ENCODE results near the gene JAG2. TPM values are rescaled to one million over a fixed set of nuclear protein-coding genes. Genes with fewer than 3 reads are reported as not detected.

The JAG2 gene
- polyA plus RNA-seq, 4 donors, result 6.8 to 11.4 (median 9.8) TPM

DNA sequence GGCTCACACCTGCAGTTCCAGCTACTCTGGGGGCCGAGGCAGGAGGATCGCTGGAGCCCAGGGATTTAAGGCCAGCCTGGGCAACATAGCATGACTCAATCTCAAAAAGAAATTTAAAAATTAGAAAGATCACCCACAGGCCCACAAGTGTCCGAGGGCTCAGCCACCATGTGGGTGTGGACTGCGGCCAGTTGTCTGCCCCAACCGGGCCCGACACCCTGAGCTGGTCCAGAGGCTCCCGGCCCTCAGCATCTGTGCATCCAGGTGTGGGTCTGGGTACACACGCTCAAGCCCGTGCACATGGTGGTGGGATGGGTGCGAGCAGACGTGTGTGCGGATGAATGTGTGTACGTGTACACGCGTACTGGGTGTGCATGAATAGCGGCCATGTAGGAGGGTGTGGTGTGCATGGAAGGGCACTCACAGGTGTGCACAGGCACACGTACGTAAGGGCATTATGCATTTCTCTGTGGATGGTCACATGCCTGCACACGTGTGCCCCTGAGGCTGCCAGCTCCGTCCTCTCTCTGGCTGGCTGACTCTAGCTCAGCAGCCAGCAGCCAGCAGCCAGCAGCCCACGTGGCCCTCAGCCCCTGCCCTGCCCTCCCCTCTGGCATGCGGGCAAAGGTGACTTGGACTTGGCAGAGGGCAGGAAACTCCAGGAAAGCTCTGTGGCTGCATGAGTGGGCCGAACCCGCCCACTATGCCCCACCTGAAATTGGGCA, 35.8 kb upstream of the JAG2 start:
- no peak for DNase-seq (ENCODE audit: low read depth in 4 of 4, low spot score in 2 of 4)

DNA sequence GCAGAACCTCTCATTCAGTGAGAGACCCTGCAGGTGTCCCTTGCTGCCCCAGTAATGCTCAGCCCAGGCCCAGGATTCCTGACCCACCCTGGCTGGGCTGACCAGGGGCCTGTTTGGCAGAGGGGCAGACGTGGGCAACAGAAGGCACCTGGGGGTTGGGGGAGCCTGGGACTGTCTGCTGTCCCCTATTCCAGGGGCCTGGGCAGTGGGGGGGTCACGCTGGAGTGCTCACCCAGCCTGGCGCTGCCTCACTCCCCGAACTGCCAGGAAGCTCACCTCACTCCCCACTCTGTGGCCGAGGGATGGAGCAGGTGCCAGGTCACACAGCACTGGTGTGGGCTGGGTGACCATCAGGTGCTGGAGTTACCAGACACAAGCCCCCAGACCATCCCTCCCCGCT, 35.1 kb upstream of the JAG2 start:
- DNase-seq (ENCODE audit: low read depth in 4 of 4, low spot score in 2 of 4), result no peak

DNA sequence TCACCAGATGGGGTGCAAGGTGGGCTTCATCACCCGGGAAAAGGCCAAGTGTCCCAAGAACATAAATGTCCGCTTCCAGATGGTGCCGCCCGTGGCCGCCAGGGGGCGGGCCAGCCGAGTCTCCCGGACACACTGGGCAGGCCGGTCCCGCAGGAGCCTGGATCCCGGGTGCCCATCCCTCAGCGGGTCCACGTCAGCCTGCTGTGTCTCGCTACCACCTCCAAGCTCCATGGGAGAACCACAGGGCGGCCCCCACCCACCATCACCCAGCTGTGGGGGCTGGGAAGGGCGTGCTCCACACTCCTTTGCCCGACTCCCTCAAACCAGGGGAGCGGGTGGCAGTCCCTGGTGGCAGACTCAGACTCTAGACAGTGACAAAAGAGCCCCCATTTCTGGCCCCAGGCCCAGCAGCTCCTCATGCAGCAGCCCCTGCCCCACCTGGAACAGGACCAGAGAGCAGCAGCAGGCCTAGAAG, 34.5 kb upstream of the JAG2 start:
- DNase-seq (ENCODE audit: low read depth in 4 of 4, low spot score in 2 of 4), result no peak

DNA sequence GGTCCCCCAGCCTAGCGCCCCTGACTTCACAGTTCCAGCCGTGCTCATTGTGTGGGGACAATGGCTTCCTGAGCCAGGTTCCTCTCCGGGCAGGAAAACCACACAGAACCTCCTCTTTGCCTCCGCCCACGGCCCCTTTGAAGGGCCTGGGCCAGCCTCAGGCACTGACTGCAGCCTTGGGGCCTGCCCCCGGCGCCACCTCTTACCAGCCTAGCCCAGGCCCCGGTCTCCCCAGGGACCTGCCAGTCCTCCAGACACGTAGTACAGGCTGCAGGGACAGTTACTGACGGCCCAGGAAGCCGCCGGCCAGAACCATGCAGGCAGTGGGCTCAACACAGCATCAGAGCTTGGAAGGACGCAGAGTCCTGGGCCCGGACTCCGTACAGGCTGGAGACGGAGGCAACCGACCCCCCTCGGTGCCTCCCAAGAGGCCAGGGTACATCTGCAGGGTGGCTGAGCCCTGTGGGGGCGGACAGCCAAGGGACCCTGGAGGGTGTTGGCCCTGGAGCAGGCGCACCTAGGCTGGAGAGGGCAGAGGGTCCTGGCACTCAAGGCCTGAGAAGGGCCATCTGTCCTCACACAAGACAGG, 33.4 kb upstream of the JAG2 start:
- no peak for DNase-seq (ENCODE audit: low read depth in 4 of 4, low spot score in 2 of 4)

DNA sequence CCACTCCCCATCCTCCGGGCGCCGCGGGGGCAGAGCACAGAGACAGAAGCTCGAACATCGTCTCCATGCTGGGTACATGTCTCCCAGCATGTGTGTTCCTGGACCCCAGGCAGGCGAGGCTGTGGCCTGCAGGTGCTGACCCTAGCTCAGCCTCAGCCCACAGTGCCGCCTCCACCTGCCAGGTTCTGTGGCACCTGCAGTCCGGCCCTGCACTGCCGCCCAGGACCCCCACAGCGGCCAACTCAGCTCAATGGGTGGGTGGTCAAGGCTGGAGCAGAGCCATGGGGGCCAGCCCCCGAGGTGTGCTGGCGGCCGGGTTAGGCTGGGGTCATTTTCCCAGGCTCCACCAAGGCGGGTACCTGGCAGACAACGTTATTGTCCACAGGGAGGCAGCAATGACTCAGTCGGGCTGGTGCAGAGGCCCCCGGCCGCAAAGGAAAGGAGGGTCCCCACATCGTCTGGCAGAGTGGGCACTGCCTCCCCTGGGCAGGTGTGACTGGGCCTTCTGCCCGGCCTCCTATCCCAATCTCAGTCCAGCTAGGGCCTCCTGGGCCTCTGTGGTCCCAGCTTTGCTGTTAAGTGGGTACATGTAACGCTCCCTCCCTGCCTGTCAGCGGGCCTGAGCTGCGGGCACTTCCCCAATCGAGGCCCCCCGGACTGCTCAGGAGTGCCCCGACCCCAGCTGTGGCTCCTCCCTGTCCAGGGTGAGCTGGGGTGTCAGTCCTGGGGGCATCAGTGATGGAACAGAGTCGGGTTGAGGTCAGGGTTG, 32.8 kb upstream of the JAG2 start:
- DNase-seq (ENCODE audit: low read depth in 4 of 4, low spot score in 2 of 4), result no peak

DNA sequence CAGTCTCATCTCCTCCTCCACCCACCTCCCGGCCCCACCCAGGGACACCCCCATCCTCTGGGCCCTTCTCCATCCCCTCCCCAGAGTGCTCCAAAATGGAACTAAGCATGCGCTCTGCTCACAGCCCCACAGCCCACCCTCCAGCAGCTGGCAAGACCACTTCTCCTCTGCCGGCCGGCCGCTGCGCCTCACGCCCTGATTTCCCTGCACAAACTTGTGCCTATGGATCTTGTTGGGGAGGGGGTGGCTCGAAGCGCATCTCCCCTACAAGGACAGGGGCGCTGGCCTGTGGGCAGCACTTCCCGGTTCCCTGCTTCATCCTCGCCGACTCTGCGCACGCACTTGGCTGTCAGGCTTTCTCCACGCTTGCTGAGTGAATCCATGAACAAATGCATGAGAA, 32.1 kb upstream of the JAG2 start:
- DNase-seq (ENCODE audit: low read depth in 4 of 4, low spot score in 2 of 4), result no peak

DNA sequence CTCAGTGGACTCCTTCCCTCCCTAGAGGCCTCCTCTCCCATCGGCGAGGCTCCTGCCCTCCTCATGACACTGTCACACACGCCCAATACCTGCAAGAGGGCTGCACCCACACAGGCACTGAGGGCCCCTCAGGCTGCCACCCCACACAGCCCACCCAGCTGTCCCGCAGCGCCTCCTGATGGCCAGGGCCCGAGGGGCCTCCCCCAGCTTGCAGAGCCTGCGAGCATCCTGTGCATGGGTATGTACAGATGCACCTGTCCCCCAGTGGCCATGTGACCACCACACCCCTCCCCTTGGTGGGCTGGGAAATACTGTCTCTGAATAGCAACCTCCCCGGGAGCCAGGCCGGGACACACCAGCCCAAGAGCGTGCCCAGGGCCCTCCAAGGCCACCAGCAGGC, 31.5 kb upstream of the JAG2 start:
- no peak for DNase-seq (ENCODE audit: low read depth in 4 of 4, low spot score in 2 of 4)

DNA sequence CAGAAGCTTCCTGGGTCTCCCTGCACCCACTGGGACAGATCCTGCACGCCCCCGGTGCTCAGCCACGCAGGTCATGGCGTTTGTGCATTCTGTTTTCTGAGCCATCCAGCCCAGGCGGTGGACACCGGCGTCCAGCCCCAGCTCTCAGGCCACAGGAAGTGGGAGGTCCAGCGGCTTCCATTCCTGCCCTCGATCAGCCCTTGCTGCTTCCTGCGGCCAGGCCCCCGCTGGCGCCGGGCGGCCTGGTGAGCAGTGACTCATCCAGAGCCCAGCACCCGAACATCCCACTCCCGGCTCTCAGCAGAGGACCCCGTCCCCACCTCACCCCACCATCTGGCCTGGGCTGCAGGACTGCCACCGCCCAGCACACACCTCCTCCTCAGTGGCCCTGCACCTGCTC, 30.5 kb upstream of the JAG2 start:
- DNase-seq (ENCODE audit: low read depth in 4 of 4, low spot score in 2 of 4), result no peak

DNA sequence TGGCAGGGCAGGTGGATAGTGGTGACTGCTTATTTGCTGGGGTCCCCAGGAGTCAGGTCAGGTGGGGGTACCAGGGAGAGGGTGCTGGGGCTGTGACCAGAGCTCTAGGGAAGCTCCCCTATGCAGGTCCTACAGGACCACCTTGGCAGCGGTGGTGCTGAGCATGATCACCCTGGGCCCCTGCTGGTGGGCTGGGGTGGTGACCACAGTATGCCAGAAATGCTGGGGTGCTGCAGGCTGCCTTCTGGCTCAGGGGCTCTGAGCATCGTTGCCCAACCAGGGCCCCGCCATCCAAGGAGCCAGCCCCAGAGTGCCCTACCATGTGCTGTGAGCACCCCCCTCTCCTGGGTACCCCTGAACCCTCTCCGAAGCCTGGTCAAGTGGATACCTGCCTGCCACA, 30.0 kb upstream of the JAG2 start:
- DNase-seq (ENCODE audit: low read depth in 4 of 4, low spot score in 2 of 4), result no peak

DNA sequence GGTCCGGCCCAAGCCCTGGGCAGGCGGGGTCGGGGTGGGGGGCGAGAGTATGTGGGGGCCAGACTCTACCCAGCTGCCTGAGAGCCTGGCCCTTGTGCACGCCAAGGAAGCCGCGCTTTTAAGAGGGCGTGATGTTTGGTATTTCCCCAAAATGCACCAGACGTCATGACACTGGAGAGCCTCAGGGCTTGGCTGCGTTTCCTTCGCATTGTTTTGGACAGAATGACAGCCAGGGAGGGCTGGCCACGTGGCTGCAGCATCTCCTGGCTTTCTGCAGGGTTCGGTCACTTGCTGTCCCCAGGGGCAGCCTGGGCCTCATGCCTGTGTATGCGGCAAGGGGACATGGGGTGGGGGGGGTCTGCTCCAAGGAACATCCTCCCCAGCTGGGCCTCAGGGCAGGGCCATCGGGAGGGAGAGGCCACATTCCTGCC, 28.6 kb upstream of the JAG2 start:
- no peak for DNase-seq (ENCODE audit: low read depth in 4 of 4, low spot score in 2 of 4)

DNA sequence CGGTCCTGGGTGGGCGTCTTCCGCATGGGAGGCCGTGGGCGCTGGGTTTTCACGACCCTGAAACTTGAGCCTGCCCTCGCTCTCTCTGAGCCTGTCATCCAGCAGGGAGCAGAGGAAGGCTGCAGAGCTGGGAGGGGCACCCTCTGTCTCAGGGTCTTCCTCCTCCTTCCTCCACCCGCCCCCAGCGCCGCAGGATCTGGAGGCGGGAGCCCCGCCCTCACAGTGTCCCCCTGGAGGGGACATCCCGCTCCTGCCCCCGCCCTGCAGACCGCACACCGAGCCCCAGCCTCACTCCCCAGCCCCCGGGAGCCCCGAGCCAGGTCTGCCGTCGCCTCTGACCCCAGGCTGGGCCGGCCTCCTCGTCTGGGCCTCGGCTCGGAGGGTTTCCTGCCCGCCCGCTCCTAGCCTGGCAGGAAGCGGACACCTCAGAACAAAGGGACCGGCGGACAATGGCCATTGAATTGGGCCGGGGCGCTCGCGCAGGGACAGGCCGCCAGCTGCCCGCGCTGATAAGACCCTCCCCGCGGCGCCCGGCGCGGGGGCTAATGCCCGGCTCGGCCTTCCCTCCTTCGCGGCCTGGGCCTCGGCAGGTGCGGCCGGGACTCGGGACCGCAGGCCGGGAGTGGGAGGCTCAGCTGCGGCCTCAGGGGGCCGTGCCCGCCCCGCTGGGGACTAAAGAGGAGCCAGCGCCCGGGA, 27.8 kb upstream of the JAG2 start:
- no peak for DNase-seq (ENCODE audit: low read depth in 4 of 4, low spot score in 2 of 4)

DNA sequence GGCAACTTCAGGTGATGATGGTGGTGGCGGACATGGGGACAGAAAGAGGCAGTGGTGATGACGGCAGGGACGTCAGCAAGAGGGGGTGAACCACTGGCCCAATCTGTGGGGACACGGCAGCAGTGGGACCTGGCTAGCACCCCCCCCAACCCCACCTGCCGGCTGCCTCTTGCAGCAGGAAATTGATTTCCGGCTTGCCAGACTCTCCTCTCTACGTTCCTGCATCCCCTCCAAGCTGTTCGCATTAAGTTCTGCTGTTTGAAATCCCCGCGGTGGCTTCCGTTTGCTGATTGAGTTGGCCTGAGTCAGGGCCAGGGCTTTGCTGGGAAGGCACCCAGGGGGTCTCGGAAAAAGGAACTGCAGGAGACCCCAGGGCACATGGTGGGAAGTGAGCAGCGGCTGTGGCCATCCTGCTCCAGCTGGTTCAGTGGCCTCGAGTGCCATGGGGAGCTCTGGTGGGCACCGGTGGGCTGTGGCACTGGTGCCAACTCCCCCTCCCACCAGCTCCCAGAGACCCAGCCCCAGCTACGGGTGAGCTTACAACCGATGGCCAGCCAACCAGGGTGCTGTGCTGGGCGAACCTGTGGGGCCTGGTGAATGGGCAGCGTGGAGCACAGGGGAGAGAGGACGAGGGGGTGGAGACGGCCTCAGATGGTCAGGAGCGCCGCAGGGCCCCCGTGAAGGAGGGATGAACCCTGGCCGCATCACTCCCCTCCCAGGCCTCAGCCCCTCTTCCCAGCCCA, 27.1 kb upstream of the JAG2 start:
- DNase-seq (ENCODE audit: low read depth in 4 of 4, low spot score in 2 of 4), result no peak

DNA sequence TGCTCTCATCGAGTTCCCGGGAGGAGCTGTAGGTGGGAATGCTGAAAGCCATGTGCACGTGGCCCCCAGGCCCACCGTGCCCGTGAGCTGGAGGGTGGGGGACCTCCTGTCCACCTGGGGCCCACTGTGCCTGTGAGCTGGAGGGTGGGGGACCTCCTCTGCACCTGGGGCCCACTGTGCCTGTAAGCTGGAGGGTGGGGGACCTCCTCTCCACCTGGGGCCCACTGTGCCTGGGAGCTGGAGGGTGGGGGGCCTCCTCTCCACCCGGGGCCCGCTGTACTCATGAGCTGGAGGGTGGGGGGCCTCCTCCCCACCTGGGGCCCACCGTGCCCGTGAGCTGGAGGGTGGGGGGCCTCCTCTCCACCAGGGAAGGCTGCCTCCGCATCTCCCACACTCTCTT, 26.5 kb upstream of the JAG2 start:
- no peak for DNase-seq (ENCODE audit: low read depth in 4 of 4, low spot score in 2 of 4)

DNA sequence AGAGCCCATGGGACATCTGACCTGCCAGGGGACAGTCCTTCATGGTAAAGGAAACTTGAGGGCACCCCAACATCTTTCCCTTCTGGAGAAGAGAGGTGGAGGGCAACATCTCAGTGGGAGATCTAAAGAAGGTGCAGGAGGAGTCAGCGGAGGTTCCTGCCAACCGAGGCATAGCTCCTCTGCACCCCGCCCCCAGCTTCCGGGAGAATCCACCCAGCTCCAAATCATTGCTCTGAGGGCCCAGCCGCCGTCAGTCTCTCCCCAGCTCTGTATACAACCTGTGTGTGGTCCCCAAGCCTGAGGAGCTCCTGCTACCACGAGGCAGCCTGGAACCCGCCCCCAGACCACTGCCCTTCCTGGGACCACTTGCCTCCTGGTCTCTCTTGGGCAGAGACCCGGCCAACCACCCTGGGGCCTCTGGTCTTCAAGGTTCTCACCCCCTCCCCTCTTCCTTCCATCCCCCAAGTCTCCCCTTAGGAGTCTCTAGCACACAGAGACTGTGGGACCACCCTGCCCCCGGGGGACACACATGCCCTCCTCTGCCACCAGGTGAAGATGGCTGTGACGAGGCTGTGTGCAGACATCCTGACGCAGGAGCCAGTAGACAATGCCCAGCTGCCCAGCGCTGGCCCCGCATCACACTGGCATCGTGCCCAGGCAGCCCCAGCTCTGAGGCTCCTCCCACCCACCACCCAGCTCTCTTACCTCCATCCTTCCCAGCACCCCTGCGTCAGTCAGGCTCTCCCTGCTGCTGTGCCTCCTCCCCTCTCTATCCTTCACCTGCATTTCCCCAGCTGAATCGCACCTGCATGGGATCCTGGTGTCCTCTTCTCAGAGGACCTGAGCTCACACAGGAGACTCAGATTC, 25.6 kb upstream of the JAG2 start:
- no peak for DNase-seq (ENCODE audit: low read depth in 4 of 4, low spot score in 2 of 4)

DNA sequence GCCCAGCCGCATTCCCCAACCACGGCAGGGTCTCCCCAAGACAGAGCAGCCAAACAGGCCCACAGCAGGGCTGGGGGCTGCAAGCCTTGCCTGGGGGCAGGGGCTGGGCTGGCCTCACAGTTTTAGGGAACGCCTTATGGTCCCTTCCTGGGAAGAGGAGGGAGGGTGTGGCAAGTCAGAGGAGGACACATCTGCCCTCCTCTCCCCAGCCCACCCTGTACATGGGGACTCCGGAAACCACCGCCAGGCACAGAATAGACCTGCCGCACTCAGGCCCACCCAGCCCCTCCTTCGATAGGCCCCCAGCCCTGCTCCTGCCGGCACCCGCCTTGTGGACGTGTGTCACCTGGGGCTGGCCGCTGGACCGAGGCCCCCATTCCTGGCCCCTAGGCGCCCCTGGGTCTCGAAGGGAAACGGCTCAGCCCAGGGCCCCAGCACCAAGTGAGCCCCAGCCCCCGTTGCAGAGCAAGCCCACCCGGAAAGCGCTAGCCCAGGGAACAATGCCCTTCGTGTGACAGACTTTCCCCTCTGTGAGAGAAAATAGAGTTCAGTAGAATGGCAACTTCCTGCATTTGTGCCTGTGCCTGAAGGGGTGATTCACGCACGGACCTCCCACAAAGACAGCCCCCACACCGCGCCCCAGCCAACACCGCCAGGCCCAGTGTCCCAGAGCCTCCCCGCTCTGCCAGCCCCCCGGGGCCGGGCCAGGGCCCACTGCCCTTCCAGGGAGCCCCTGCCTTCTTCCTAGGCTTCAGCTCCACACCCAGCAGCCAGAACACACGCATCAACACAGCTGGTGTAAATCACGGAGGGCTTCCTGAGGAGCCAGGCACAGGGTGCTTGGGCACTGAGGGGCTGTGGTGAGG, 24.5 kb upstream of the JAG2 start:
- no peak for DNase-seq (ENCODE audit: low read depth in 4 of 4, low spot score in 2 of 4)

DNA sequence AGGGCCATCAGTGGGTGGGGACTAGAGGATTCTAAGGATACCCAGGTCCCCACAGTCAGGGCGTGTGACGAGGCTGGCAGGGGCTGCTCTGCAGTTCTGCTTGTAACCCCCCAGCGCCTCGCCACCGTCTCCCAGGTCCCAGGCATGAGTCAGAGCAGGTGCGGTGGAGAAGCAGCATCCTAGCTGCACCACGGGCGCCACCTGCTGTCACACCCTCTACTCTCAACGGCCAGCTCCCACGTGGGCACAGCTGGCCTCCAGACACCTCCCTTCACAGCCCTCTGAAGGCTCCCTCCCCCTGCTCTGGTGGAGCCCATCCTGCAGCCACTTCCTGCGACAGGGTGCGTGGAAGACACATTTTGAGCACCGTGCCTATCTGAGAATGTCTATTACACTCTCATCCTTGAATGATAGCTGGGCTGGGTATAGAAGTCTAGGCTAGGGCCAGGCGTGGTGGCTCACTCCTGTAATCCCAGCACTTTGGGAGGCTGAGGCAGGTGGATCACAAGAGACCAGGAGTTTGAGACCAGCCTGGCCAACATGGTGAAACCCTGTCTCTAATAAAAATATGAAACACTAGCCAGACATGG, 19.5 kb upstream of the JAG2 start:
- DNase-seq (ENCODE audit: low read depth in 4 of 4, low spot score in 2 of 4), result no peak

DNA sequence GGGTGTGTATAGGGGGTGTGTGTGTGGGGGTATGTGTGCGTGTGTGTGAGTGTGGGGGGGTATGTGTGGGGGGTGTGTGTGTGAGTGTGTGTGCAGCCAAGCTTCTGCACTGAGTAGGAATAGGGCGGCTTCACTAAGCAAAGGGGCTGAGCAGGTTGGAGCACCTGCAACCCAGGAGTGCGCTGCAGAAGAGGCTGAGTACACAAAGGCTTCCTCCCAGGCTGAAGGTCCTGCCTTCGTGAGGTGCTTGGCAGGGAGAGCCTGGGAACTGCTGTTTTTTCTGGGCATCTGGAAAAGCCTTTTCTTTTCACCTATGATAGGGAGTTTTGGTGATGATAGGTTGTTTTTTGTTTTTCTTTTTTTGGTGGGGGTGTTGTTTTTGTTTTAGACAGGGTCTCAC, 18.5 kb upstream of the JAG2 start:
- no peak for DNase-seq (ENCODE audit: low read depth in 4 of 4, low spot score in 2 of 4)

DNA sequence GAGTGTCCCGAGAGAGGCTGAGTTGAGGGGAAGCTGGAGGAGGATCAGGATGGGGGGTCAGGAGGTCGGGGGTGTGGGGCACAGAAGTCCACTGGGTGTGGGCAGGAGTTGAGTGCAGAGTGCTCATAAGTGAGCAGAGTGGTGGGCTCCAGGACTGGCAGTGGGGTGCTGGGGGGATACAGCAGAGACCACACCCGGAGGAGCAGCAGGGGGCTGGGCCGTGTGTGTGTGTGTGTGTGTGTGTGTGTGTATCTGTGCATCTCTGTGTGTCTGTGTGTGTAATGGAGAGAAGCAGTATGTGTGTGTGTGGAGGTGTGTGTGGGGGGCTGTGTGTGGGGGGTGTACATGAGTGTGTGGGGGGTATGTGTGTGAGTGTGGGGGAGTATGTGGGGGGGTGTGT, 17.4 kb upstream of the JAG2 start:
- DNase-seq (ENCODE audit: low read depth in 4 of 4, low spot score in 2 of 4), result no peak
